ENCODE results near the gene UNC50. TPM values are rescaled to one million over a fixed set of nuclear protein-coding genes. Genes with fewer than 3 reads are reported as not detected.

Gene UNC50
- polyA plus RNA-seq, 1 donor from 2014 or later, result 111 TPM

DNA sequence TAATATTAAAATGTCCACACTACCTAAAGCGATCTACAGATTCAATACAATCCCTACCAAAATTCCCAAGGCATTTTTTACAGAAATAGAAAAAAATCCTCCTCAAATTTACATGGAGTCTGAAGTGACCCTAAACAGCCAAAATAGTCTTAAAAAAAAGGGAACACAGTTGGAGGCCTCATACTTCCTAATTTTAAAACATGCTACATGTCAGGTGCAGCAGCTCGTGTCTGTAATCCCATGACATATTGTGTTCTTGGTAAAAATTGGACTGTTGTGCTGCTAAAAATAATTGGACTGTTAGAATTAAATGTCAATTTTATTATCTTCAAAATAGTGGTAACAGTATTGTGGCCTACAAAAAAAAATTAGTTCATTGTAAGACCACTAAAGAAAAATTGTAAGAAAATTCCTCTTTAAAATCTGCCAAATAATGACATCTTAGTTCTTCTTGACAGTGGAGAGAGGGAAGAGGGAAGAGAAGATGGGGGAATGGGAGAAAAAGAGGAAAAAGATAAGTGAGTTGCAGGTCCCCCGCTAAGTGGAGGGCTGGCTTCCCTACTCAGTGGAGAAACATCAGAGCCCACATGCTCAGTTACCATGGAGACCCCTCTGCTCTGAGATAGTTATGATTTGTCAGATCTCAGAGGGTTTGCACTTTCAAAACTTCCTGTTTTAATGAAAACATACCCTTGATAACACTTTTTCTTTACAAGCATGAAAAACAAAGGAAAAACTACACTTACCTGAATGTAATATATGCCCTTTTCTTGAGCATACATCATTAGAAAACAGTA lies 46.5 kb downstream of the UNC50 start:
- Histone ChIP-seq H3K4me3 (ENCODE audit: low read length) (no peak overlapping the region), H3K9ac (ENCODE audit: low read length) (no peak overlapping the region), H3K27ac (ENCODE audit: low read length) (no peak overlapping the region), H3K36me3 (ENCODE audit: insufficient read depth, low read length) (no peaks in the 10 kb centered on the region), H3K4me2 (ENCODE audit: low read length) (no peak overlapping the region), H3K79me2 (replicated peaks; ENCODE audit: insufficient read depth, low read length) (no peaks in the 10 kb centered on the region), H3K9me3 (ENCODE audit: low read length) (no peaks in the 10 kb centered on the region), H3F3A (ENCODE audit: insufficient read depth, low read length, poor library complexity, severe bottlenecking) (no peaks in the 10 kb centered on the region), H3K27me3 (ENCODE audit: insufficient read depth, low read depth, low read length) (no peaks in the 10 kb centered on the region), H2AFZ (ENCODE audit: low read depth, low read length) (no peak overlapping the region), H4K20me1 (ENCODE audit: insufficient read depth) (no peaks in the 10 kb centered on the region), H3K9me2 (ENCODE audit: insufficient read depth, low read length) (no peaks in the 10 kb centered on the region)
- TF ChIP-seq RAD21 (conservative IDR thresholded peaks at IDR 0.05) (no peak), POLR2AphosphoS5 (IDR thresholded peaks at IDR 0.05) (no peak), CTCF (IDR thresholded peaks at IDR 0.05; ENCODE audit: poor library complexity, severe bottlenecking) (no peak), EZH2 (IDR thresholded peaks at IDR 0.05; ENCODE audit: borderline replicate concordance, insufficient read depth, low read length, poor library complexity, severe bottlenecking) (no peak), REST (IDR thresholded peaks at IDR 0.05; ENCODE audit: borderline replicate concordance) (no peak), EP300 (conservative IDR thresholded peaks at IDR 0.05; ENCODE audit: poor library complexity, severe bottlenecking) (no peak), MXI1 (conservative IDR thresholded peaks at IDR 0.05; ENCODE audit: poor library complexity, severe bottlenecking) (no peak), SMC3 (conservative IDR thresholded peaks at IDR 0.05; ENCODE audit: poor library complexity) (no peak), TAF1 (IDR thresholded peaks at IDR 0.05; ENCODE audit: low read depth) (no peak)

DNA sequence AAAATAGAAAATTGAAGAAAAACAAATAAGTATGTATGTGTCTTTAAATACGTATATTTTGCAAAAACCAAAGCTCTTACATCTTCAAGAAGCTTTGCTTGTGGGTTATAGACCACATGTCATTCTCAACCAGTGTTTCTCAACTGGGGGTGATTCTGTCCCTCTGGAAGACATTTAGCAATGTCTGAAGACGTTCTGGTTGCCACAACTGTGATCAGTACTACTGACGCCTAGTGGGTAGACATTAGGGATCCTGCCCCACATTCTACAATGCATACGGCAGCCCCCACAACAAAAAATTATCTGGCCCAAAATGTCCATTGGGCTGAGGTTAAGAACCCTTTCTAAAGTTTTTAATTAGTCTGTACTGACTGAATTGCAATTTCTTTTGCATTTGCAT lies 48.4 kb downstream of the UNC50 start:
- TF ChIP-seq MXI1 (conservative IDR thresholded peaks at IDR 0.05; ENCODE audit: poor library complexity, severe bottlenecking) (no peak), EP300 (conservative IDR thresholded peaks at IDR 0.05; ENCODE audit: poor library complexity, severe bottlenecking) (no peak), SMC3 (conservative IDR thresholded peaks at IDR 0.05; ENCODE audit: poor library complexity) (no peak), POLR2AphosphoS5 (IDR thresholded peaks at IDR 0.05) (no peak), RAD21 (conservative IDR thresholded peaks at IDR 0.05) (no peak), EZH2 (IDR thresholded peaks at IDR 0.05; ENCODE audit: borderline replicate concordance, insufficient read depth, low read length, poor library complexity, severe bottlenecking) (no peak), REST (IDR thresholded peaks at IDR 0.05; ENCODE audit: borderline replicate concordance) (no peak)
- H4K20me1 ChIP-seq (ENCODE audit: insufficient read depth), result no peaks in the 10 kb centered on the region
- no peaks in the 10 kb centered on the region for H3K9me3 ChIP-seq (ENCODE audit: low read length)
- H2AFZ ChIP-seq (ENCODE audit: low read depth, low read length), result no peak overlapping the region
- H3K79me2 ChIP-seq (replicated peaks; ENCODE audit: insufficient read depth, low read length), result no peaks in the 10 kb centered on the region
- no peak overlapping the region for H3K4me2 ChIP-seq (ENCODE audit: low read length)
- H3K36me3 ChIP-seq (ENCODE audit: insufficient read depth, low read length), result no peaks in the 10 kb centered on the region
- no peak overlapping the region for H3K27ac ChIP-seq (ENCODE audit: low read length)
- no peaks in the 10 kb centered on the region for H3K27me3 ChIP-seq (ENCODE audit: insufficient read depth, low read depth, low read length)
- no peak overlapping the region for H3K4me3 ChIP-seq (ENCODE audit: low read length)
- no peaks in the 10 kb centered on the region for H3F3A ChIP-seq (ENCODE audit: insufficient read depth, low read length, poor library complexity, severe bottlenecking)
- H3K9me2 ChIP-seq (ENCODE audit: insufficient read depth, low read length), result no peaks in the 10 kb centered on the region
- H3K9ac ChIP-seq (ENCODE audit: low read length), result no peak overlapping the region

Data from neural cell (in vitro differentiated cells).